CD4-positive, alpha-beta T cell treated with Interleukin-15 for 1 hour (primary cell): ENCODE results near the gene BICRAL.
"Not testable (repeated sequence)": the region's sequence is repeated elsewhere in the genome, so short reads cannot be mapped to it uniquely, and the experiment has no call there.

Experiments
- DNase-seq: peaks from one replicate; pipeline ENCODE4 v3.0.0-alpha.2; 2020

BICRAL gene

GRCh38 chr6:42805297-42805861 is 23.5 kb downstream of the BICRAL start:
- no peak for DNase-seq

- not testable (repeated sequence) for DNase-seq
Measured at GRCh38 chr6:42806359-42806758, 24.5 kb downstream of the BICRAL start.

- no peak for DNase-seq
Measured at GRCh38 chr6:42808492-42809483, 26.9 kb downstream of the BICRAL start.

GRCh38 chr6:42813074-42813645 is 31.3 kb downstream of the BICRAL start:
- no peak for DNase-seq

- no peak for DNase-seq
Measured at GRCh38 chr6:42813906-42814444, 32.1 kb downstream of the BICRAL start.

- not testable (repeated sequence) for DNase-seq
Measured at GRCh38 chr6:42815726-42816125, 33.9 kb downstream of the BICRAL start.

- DNase-seq, result no peak
Measured at GRCh38 chr6:42817907-42818306, 36.1 kb downstream of the BICRAL start.

GRCh38 chr6:42818416-42818815 is 36.6 kb downstream of the BICRAL start:
- DNase-seq, result no peak

- no peak for DNase-seq
Measured at GRCh38 chr6:42818878-42819277, 37.0 kb downstream of the BICRAL start.

- no peak for DNase-seq
Measured at GRCh38 chr6:42819803-42820511, 38.1 kb downstream of the BICRAL start.

GRCh38 chr6:42820512-42821340 is 38.9 kb downstream of the BICRAL start:
- no peak for DNase-seq

GRCh38 chr6:42821341-42821668 is 39.5 kb downstream of the BICRAL start:
- DNase-seq, result no peak

- no peak for DNase-seq
Measured at GRCh38 chr6:42821846-42822245, 40.0 kb downstream of the BICRAL start.

GRCh38 chr6:42829561-42830092 is 47.8 kb downstream of the BICRAL start:
- no peak for DNase-seq

- no peak for DNase-seq
Measured at GRCh38 chr6:42831237-42831636, 49.4 kb downstream of the BICRAL start.

GRCh38 chr6:42834056-42834455 is 52.2 kb downstream of the BICRAL start:
- DNase-seq, result no peak

GRCh38 chr6:42841844-42842584 is 60.2 kb downstream of the BICRAL start:
- no peak for DNase-seq

- no peak for DNase-seq
Measured at GRCh38 chr6:42845327-42845694, 63.5 kb downstream of the BICRAL start.

GRCh38 chr6:42846505-42846904 is 64.7 kb downstream of the BICRAL start:
- no peak for DNase-seq

- DNase-seq, result no peak
Measured at GRCh38 chr6:42848700-42849099, 66.8 kb downstream of the BICRAL start.

- no peak for DNase-seq
Measured at GRCh38 chr6:42851599-42851998, 69.7 kb downstream of the BICRAL start.
